ENCODE measurements around the gene DDHD1.

- TF ChIP-seq CTCF (IDR thresholded peaks at IDR 0.05) (no peak), POLR2A (IDR thresholded peaks at IDR 0.05) (no peak)
Measured at GRCh38 chr14:53195949-53196348, 42.8 kb upstream of the DDHD1 start.

Data from lower leg skin (tissue), 3 donors.